Endothelial cell of umbilical vein (primary cell): ENCODE results near the gene YPEL4. TPM values are rescaled to one million over a fixed set of nuclear protein-coding genes. Genes with fewer than 3 reads are reported as not detected.

Experiments used
- BruUV-seq: library from RNA; stranded (reverse); fragments of 400-500 nt; replicated peaks from 2 replicates; lab custom pipeline; 2021; lab: Mats Ljungman, UMichigan
- CTCF ChIA-PET: fragments of 300-600, 350-600 bp; sonication (Branson Sonifier 250); formaldehyde crosslinking; loops from one replicate; lab custom pipeline; 2021; ENCODE audit warnings: antibody characterized with exemption, inconsistent platforms; lab: Charles Lee
- POLR2A ChIA-PET: fragments of 300-600, 350-600 bp; sonication (Branson Sonifier 250); formaldehyde crosslinking; loops from one replicate; lab custom pipeline; 2021; ENCODE audit warnings: antibody characterized with exemption, inconsistent platforms; lab: Charles Lee
- DNase-seq: peaks from one replicate; pipeline ENCODE4 v3.0.0-alpha.2; 2011; ENCODE audit warnings: low read depth, low spot score
- FAIRE-seq: peaks from 2 replicates; lab custom pipeline; 2011; peaks lifted over from hg19 to GRCh38; lab: Jason Lieb, UNC
- H2AFZ ChIP-seq: 2 replicates; pipeline ENCODE4 v1.6.0; 2012; ENCODE audit warnings: low read depth, low read length, control low read depth, inconsistent platforms
- H3K27ac ChIP-seq: 2 replicates; pipeline ENCODE4 v1.5.1; 2011; ENCODE audit warnings: low read depth, mild to moderate bottlenecking, control low read depth, low read length, moderate library complexity; ENCODE audit not compliant: insufficient read depth
- H3K27me3 ChIP-seq, 2 experiments: 2 replicates each; pipeline versions ENCODE4 v1.6.0 to v1.6.1; 2011; ENCODE audit warnings: low read length in 2 of 2, mixed read lengths in 1 of 2; ENCODE audit not compliant: control insufficient read depth in 2 of 2, insufficient read depth in 2 of 2
- H3K36me3 ChIP-seq, 2 experiments: 2 replicates in 1 of 2; 3 replicates in 1 of 2; pipeline ENCODE4 v1.5.1; 2011; ENCODE audit warnings: low read length in 2 of 2, mild to moderate bottlenecking in 1 of 2, moderate library complexity in 1 of 2; ENCODE audit not compliant: control insufficient read depth in 2 of 2, insufficient read depth in 2 of 2; ENCODE audit errors: extremely low read depth in 1 of 2
- H3K4me1 ChIP-seq: 3 replicates; pipeline ENCODE4 v1.5.1; 2011; ENCODE audit warnings: mild to moderate bottlenecking, low read length; ENCODE audit not compliant: control insufficient read depth, insufficient read depth; ENCODE audit errors: extremely low read depth
- H3K4me2 ChIP-seq: 2 replicates; pipeline ENCODE4 v1.6.1; 2011; ENCODE audit warnings: low read length, control low read depth, mixed read lengths; ENCODE audit not compliant: insufficient read depth
- H3K4me3 ChIP-seq, 3 experiments: fragments of 200-600 bp in 1 of 3; sonication (generic), shearing (Covaris generic) in 1 of 3; replicated peaks in 1 of 3; 2 replicates each; pipeline ENCODE4 v1.5.1; 2011 to 2016; ENCODE audit warnings: control low read depth in 3 of 3, low read length in 3 of 3, mild to moderate bottlenecking in 2 of 3, inconsistent platforms in 1 of 3, low read depth in 1 of 3, moderate library complexity in 1 of 3; ENCODE audit not compliant: insufficient read depth in 1 of 3
- H3K79me2 ChIP-seq: 2 replicates; pipeline ENCODE4 v1.6.0; 2012; ENCODE audit warnings: low read length, inconsistent platforms; ENCODE audit not compliant: control insufficient read depth, insufficient read depth
- H3K9ac ChIP-seq: replicated peaks from 2 replicates; pipeline ENCODE3; 2011; ENCODE audit warnings: low read length, control low read depth; ENCODE audit not compliant: insufficient read depth; ENCODE audit errors: extremely low read depth
- H3K9me1 ChIP-seq: replicated peaks from 3 replicates; pipeline ENCODE4 v1.6.0; 2011; ENCODE audit warnings: mild to moderate bottlenecking, low read length; ENCODE audit not compliant: control insufficient read depth, insufficient read depth; ENCODE audit errors: extremely low read depth
- H3K9me3 ChIP-seq: replicated peaks from 2 replicates; pipeline ENCODE4 v1.5.1; 2012; ENCODE audit warnings: low read length, inconsistent platforms; ENCODE audit not compliant: control insufficient read depth, insufficient read depth
- H4K20me1 ChIP-seq: replicated peaks from 2 replicates; pipeline ENCODE3; 2011; ENCODE audit warnings: mild to moderate bottlenecking, low read length; ENCODE audit not compliant: control insufficient read depth, insufficient read depth; ENCODE audit errors: extremely low read depth
- CTCF ChIP-seq, 2 donors: IDR thresholded peaks; 1 replicate in 1 of 2; 2 replicates in 1 of 2; pipeline ENCODE4 v1.5.1; 2011; ENCODE audit warnings: low read length in 2 of 2, mild to moderate bottlenecking in 2 of 2, moderate library complexity in 2 of 2, control low read depth in 1 of 2, inconsistent platforms in 1 of 2, low read depth in 1 of 2; ENCODE audit not compliant: insufficient read depth in 1 of 2; ENCODE audit errors: extremely low read depth in 1 of 2
- EZH2 ChIP-seq: IDR thresholded peaks from 2 replicates; pipeline ENCODE4 v1.6.1; 2012; ENCODE audit warnings: borderline replicate concordance, low read depth, mild to moderate bottlenecking, moderate library complexity, low read length, inconsistent platforms; ENCODE audit not compliant: severe bottlenecking
- FOS ChIP-seq: IDR thresholded peaks from 2 replicates; pipeline ENCODE4 v1.6.1; 2011; ENCODE audit warnings: mild to moderate bottlenecking, low read length, moderate library complexity, borderline replicate concordance; ENCODE audit not compliant: insufficient read depth
- GATA2 ChIP-seq: IDR thresholded peaks from 2 replicates; pipeline ENCODE4 v1.7.0; 2011; ENCODE audit warnings: low read depth, mild to moderate bottlenecking, moderate library complexity, mixed read lengths, low read length; ENCODE audit not compliant: insufficient read length, insufficient read depth
- JUN ChIP-seq: IDR thresholded peaks from 2 replicates; pipeline ENCODE4 v1.6.1; 2011; ENCODE audit warnings: borderline replicate concordance, low read depth; ENCODE audit not compliant: insufficient read length, insufficient read depth
- MAX ChIP-seq: IDR thresholded peaks from 2 replicates; pipeline ENCODE4 v1.6.1; 2011; ENCODE audit not compliant: insufficient read depth, insufficient read length
- MYC ChIP-seq: IDR thresholded peaks from one replicate; pipeline ENCODE4 v1.6.1; 2011; ENCODE audit warnings: mild to moderate bottlenecking, low read depth, low read length
- POLR2A ChIP-seq: IDR thresholded peaks from 2 replicates; pipeline ENCODE4 v1.6.1; 2012; ENCODE audit warnings: low read depth, mild to moderate bottlenecking, control low read depth, low read length
- POLR2AphosphoS5 ChIP-seq: IDR thresholded peaks from 2 replicates; pipeline ENCODE4 v1.6.1; 2012; ENCODE audit warnings: low read depth, mild to moderate bottlenecking, control low read depth, low read length, moderate library complexity; ENCODE audit not compliant: insufficient read depth
- dilution Hi-C: fragments of 300-500 bp; cut with MboI; formaldehyde crosslinking; loops from one replicate; pipeline ENCODE4 v1.15.0; 2019; ENCODE audit warnings: low sequenced_read_pairs; ENCODE audit not compliant: extremely low pct_ligation_motif_present
- intact Hi-C: fragments of 100-400 bp; cut with micrococcal nuclease; formaldehyde crosslinking; loops from one replicate; pipeline ENCODE4 v1.10.0; 2022
- polyA plus RNA-seq, 4 experiments: library from polyadenylated mRNA; depleted of rRNA in 3 of 4; stranded (reverse) in 3 of 4; unstranded in 1 of 4; fragments of >200 nt; gene quantifications; 2 replicates each; pipeline versions ENCODE4 v1.2.1 to v1.2.3, GENCODE V29; 2011 to 2012; ENCODE audit warnings: missing spikeins in 1 of 4
- total RNA-seq: library from RNA; stranded (reverse); gene quantifications from 2 replicates; pipeline ENCODE4 v1.2.3, GENCODE V29; 2021

The YPEL4 gene
- total and polyA plus RNA-seq, 2 donors (not counting 3 experiments of a cell fraction or from before 2014, with no cell fraction given), result 0.03 to 0.24 TPM

GRCh38 chr11:57644748-57645688, 4.7 kb downstream of the YPEL4 start:
- Histone ChIP-seq H3K9me1 (no peaks in the 10 kb centered on the region), H3K36me3 (no peaks in the 10 kb centered on the region), H3K9ac (no peak overlapping the region), H4K20me1 (no peaks in the 10 kb centered on the region), H3K4me1 (peaks cover 14% of the 10 kb centered on the region), H3K27me3 (peaks cover 38 to 44% of the 10 kb centered on the region in 2 experiments), H3K79me2 (peaks cover 4% of the 10 kb centered on the region), H3K27ac (no peak overlapping the region), H3K9me3 (no peaks in the 10 kb centered on the region), H2AFZ (no peak overlapping the region), H3K4me2 (no peak overlapping the region), H3K4me3 (no peak overlapping the region)
- TF ChIP-seq POLR2AphosphoS5, result peak; percentile 41
- TF ChIP-seq GATA2, result no peak
- no peak for TF ChIP-seq JUN
- no peak for TF ChIP-seq MAX
- no peak for TF ChIP-seq FOS
- TF ChIP-seq CTCF (IDR thresholded peaks at IDR 0.05; ENCODE audit: extremely low read depth in 1 of 2, insufficient read depth in 1 of 2, low read depth in 1 of 2, low read length in 2 of 2), result peak; percentile 78 to 86
- TF ChIP-seq POLR2A, result no peak
- TF ChIP-seq EZH2, result no peak
- TF ChIP-seq MYC, result no peak
- FAIRE-seq, result peak; percentile 87
- dilution Hi-C loops (no loop called here), intact Hi-C loops (loop anchor here (1.0 to 5.0 kb wide), 2 partner anchors 188 to 318 kb away; no protein-coding TSS in a partner anchor)
- no TSS peak for BruUV-seq
- ChIA-PET CTCF (interaction anchor here (0.5 to 5.1 kb wide), 39 partner anchors 9 to 299 kb away, joined by 3 to 126 read pairs (median 5); partner anchors contain the start of genes MED19, RTN4RL2, SELENOH and SLC43A1), POLR2A (no interaction called here)
- DNase-seq, result peak; percentile 68
